Mucosa of stomach (tissue), 1 donor: ENCODE data around the gene IGFN1.

Source experiments
- H3K27me3 ChIP-seq: one replicate; pipeline ENCODE4 v1.7.0; 2013; ENCODE audit warnings: mild to moderate bottlenecking, low read length; ENCODE audit not compliant: control insufficient read depth, insufficient read depth
- H3K36me3 ChIP-seq: one replicate; pipeline ENCODE4 v1.7.0; 2013; ENCODE audit warnings: low read length; ENCODE audit not compliant: control insufficient read depth, insufficient read depth
- H3K4me1 ChIP-seq: one replicate; pipeline ENCODE4 v1.7.0; 2013; ENCODE audit warnings: mild to moderate bottlenecking, low read length; ENCODE audit not compliant: control insufficient read depth, insufficient read depth
- H3K4me3 ChIP-seq: one replicate; pipeline ENCODE4 v1.7.0; 2013; ENCODE audit warnings: low read length
- H3K9ac ChIP-seq: one replicate; pipeline ENCODE4 v1.7.0; 2013; ENCODE audit warnings: mild to moderate bottlenecking, low read length, moderate library complexity
- H3K9me3 ChIP-seq: one replicate; pipeline ENCODE4 v1.7.0; 2013; ENCODE audit warnings: mild to moderate bottlenecking, low read length, moderate library complexity; ENCODE audit not compliant: control insufficient read depth
- donor health status: Pancreatic carcinoma.

Gene IGFN1

GRCh38 chr1:201258763-201259230, 68.2 kb downstream of the IGFN1 start:
- Histone ChIP-seq H3K27me3 (peaks cover 10% of the 10 kb centered on the region), H3K9ac (no peak overlapping the region), H3K4me1 (peaks cover 18% of the 10 kb centered on the region), H3K4me3 (no peak overlapping the region), H3K9me3 (no peaks in the 10 kb centered on the region), H3K36me3 (no peaks in the 10 kb centered on the region)

DNA sequence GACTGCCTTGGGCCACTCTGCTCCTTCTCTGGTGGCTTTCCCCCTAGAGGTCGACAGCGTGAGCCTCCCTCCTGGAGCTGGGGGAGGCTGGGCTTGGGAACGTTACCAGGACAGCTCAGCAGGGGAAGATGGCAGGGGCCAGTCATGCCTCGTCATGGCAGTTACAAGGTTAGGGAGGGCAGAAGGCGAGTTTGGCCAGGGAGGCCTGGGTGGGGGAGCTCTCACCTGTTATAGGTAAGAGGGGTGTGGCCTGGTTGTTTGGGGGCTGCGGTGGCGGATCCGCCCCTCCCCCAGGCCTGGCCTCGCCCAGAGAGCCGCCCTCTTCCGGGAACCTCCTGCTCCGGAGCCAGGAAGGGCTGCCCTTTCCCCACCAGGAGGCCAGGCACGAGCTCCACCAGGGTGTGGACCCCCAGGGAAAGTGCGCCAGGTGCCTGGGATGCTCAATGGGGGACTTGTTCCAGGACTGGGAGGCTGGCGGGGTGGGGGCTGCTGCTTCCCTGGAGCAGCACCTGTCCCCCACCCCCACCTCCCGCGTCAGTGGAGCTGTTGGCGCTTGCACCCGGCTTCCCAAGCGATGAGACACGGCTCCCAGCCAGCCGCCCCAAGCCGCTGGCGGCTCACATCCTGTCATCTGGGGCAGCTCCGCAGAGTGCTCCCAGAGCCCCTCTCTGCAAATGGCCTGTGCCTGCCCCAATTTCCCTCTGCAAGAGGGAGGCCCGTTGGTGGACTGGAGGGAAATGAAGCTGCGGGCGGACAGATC, 69.0 kb downstream of the IGFN1 start:
- Histone ChIP-seq H3K4me1 (peaks cover 18% of the 10 kb centered on the region), H3K9me3 (no peaks in the 10 kb centered on the region), H3K27me3 (peaks cover 10% of the 10 kb centered on the region), H3K36me3 (no peaks in the 10 kb centered on the region), H3K4me3 (peak overlapping the region; percentile 23), H3K9ac (peak overlapping the region; percentile 50)

DNA sequence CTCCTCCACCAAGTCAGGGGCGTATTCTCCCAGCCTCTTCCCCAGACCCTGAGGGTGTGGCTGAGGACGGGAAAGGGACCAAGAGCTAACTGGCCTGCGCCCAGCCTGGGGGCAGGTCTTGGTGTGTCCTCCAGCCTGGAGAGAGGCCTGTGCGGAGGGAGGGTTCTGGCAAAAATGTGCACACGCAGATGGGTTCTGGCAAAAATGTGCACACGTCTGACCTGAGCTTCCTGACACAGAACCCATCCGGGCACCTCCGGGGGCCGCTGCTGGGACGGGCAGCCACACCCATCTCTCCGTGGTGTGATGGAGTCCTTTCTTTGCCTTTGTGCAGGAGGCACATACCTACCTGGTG, 69.6 kb downstream of the IGFN1 start:
- peak overlapping the region; percentile 23 for H3K4me3 ChIP-seq
- no peaks in the 10 kb centered on the region for H3K9me3 ChIP-seq
- peaks cover 10% of the 10 kb centered on the region for H3K27me3 ChIP-seq
- H3K36me3 ChIP-seq, result no peaks in the 10 kb centered on the region
- H3K9ac ChIP-seq, result peak overlapping the region; percentile 50
- peaks cover 18% of the 10 kb centered on the region for H3K4me1 ChIP-seq

GRCh38 chr1:201260648-201261311, 70.2 kb downstream of the IGFN1 start:
- Histone ChIP-seq H3K4me1 (peaks cover 18% of the 10 kb centered on the region), H3K9ac (no peak overlapping the region)

DNA sequence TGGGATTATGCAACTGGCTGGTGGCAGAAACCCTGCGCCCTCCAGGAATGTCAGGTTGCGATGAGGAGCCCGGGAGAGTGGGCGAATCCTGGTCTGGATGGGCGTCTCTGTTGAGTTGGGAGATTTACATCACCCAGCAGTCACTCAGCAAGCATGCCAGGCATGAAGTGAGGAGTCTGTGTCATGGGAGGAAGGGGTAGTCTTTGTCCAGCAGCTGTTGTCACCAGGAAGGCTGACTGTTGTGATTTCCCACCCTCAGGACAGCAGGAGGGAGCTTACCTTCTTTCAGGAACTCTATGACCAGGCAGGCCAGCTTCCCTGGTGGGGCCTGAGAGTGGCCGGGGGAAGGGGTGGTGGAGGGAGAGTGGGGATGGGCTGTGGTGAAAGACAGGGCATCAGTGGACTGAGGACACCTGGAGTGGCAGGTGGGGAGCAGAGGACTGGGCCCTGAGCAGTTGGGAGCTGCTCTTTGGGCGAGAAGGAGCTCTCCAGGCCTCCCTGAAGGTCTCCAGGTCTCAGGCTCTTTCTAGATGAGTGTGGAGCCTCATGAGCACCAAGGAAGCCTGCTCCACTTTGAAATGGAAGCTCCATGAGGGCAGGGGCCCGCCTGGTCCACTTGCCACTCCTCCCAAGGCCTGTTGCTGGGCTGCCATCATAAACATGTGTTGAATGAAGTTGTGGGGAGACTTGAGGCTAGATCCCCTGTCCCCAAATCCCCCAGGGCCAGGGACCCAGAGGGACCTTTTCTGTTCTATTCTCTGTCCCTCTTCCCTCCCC, 71.3 kb downstream of the IGFN1 start:
- Histone ChIP-seq H3K4me3 (no peak overlapping the region), H3K36me3 (no peaks in the 10 kb centered on the region), H3K4me1 (peaks cover 18% of the 10 kb centered on the region), H3K9ac (no peak overlapping the region), H3K27me3 (peaks cover 10% of the 10 kb centered on the region), H3K9me3 (no peaks in the 10 kb centered on the region)

More at GRCh38 chr1:201260648-201261311, 70.2 kb downstream of the IGFN1 start:
- Histone ChIP-seq H3K4me3 (no peak overlapping the region), H3K9me3 (no peaks in the 10 kb centered on the region), H3K27me3 (peaks cover 10% of the 10 kb centered on the region), H3K36me3 (no peaks in the 10 kb centered on the region)

DNA sequence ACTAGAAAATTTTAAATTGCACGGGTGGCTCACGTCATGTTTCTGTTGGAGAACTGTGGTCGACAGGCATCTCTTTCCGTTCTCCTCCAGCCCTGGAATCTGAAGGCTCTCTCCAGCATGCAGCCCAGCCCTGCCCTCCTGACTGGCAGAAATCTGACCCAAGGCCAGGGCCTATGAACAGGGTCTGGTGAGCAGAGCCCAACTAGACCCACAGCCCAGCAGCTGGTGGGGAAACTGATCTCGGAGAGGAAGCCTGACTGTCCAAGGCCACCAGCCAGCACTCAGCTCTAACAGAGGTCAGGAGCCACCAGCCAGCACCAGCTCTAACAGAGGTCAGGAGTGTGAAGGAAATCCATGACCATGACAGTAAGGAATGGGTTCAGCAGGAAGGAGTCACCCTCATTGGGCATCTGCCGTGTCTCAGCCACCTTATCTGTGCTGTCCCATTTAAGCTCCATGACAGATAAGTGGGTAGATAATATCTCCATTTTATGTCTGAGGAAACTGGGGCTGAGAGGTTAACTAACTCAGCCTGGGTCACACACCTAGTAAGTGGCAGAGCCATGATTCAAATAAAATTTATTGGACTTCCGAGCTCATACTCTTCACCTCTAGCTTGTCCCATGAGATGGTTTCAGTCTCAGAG, 72.5 kb downstream of the IGFN1 start:
- H3K4me3 ChIP-seq, result no peak overlapping the region
- H3K27me3 ChIP-seq, result peaks cover 10% of the 10 kb centered on the region
- peaks cover 18% of the 10 kb centered on the region for H3K4me1 ChIP-seq
- H3K9ac ChIP-seq, result no peak overlapping the region
- H3K9me3 ChIP-seq, result no peaks in the 10 kb centered on the region
- H3K36me3 ChIP-seq, result no peaks in the 10 kb centered on the region

- Histone ChIP-seq H3K9me3 (no peaks in the 10 kb centered on the region), H3K36me3 (no peaks in the 10 kb centered on the region), H3K9ac (no peak overlapping the region), H3K4me1 (peaks cover 28% of the 10 kb centered on the region), H3K4me3 (no peak overlapping the region), H3K27me3 (peaks cover 10% of the 10 kb centered on the region)
Observed at GRCh38 chr1:201264072-201264471, 73.4 kb downstream of the IGFN1 start.

- Histone ChIP-seq H3K9ac (no peak overlapping the region), H3K36me3 (no peaks in the 10 kb centered on the region), H3K9me3 (no peaks in the 10 kb centered on the region), H3K4me1 (peaks cover 25% of the 10 kb centered on the region), H3K4me3 (no peak overlapping the region), H3K27me3 (peaks cover 9% of the 10 kb centered on the region)
Observed at GRCh38 chr1:201264554-201264953, 73.9 kb downstream of the IGFN1 start.

DNA sequence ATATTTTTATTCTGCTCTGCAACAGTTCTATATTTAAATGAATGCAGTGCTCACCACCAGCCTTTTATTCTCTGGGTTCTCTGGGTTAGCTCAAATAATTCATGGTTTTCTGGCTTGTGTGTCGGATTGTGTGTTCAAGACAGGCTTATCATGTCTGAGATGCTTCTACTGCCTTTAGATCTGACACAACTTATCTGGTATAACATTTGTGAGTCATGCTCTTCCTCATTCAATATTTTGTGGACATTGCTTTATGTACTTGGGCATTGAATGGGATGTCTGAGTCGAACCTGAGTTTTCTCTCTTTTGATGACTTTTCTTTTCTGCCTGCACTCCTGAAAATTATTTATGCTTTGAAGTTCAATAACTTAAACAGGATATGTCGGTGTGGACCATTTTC, 75.1 kb downstream of the IGFN1 start:
- Histone ChIP-seq H3K36me3 (no peaks in the 10 kb centered on the region), H3K9ac (no peak overlapping the region), H3K4me1 (peaks cover 14% of the 10 kb centered on the region), H3K27me3 (no peaks in the 10 kb centered on the region), H3K9me3 (no peaks in the 10 kb centered on the region), H3K4me3 (no peak overlapping the region)

DNA sequence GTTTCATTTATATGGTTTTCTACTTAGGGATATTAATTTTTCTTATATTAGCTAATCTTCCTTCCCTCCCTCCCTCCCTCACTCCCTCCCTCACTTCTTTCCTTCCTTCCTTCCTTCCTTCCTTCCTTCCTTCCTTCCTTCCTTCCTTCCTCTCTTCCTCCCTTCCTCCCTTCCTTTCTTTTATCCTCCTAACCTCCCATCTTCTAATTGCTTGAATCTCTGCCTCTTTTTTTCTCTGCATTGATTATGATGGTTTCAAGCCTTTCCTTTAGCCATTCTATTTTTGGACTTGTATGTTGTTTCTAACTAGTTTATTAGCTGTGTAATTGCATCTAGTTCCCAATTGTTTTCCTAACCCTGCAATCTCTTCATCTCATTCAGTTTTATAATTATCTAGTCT, 75.7 kb downstream of the IGFN1 start:
- Histone ChIP-seq H3K4me1 (peaks cover 10% of the 10 kb centered on the region), H3K27me3 (no peaks in the 10 kb centered on the region), H3K4me3 (no peak overlapping the region), H3K9me3 (no peaks in the 10 kb centered on the region), H3K36me3 (no peaks in the 10 kb centered on the region), H3K9ac (no peak overlapping the region)

DNA sequence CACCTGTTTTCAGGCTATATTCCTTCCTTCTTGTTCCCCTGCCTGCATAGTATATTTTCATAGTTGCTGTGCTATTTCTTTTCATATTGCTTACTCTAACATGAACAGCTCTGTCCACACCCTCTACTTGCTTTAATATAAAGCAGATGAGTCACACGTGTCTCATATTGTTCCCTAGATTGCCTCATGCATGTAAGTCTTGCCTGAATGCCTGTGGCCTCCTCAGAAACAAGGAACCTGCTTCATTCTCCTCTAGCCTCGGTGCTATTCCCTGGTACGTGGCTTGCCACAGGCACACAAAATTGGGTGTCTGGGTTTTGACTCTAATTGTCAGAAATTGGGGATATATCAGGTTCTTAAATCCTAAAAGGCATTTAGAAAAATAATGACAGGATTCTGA, 76.2 kb downstream of the IGFN1 start:
- H3K27me3 ChIP-seq, result no peaks in the 10 kb centered on the region

More for the DNA sequence above, 76.2 kb downstream of the IGFN1 start:
- Histone ChIP-seq H3K4me3 (no peak overlapping the region), H3K9ac (no peak overlapping the region), H3K9me3 (no peaks in the 10 kb centered on the region), H3K4me1 (peaks cover 10% of the 10 kb centered on the region), H3K36me3 (no peaks in the 10 kb centered on the region)
